Fibroblast of skin of back (primary cell): ENCODE measurements around the gene FAM9C.
"Not testable (repeated sequence)": the region's sequence is repeated elsewhere in the genome, so short reads cannot be mapped to it uniquely, and the experiment has no call there.

ENCODE experiments used
- DNase-seq: peaks from one replicate; pipeline ENCODE4 v3.0.0-alpha.2; 2013

The FAM9C gene

DNA sequence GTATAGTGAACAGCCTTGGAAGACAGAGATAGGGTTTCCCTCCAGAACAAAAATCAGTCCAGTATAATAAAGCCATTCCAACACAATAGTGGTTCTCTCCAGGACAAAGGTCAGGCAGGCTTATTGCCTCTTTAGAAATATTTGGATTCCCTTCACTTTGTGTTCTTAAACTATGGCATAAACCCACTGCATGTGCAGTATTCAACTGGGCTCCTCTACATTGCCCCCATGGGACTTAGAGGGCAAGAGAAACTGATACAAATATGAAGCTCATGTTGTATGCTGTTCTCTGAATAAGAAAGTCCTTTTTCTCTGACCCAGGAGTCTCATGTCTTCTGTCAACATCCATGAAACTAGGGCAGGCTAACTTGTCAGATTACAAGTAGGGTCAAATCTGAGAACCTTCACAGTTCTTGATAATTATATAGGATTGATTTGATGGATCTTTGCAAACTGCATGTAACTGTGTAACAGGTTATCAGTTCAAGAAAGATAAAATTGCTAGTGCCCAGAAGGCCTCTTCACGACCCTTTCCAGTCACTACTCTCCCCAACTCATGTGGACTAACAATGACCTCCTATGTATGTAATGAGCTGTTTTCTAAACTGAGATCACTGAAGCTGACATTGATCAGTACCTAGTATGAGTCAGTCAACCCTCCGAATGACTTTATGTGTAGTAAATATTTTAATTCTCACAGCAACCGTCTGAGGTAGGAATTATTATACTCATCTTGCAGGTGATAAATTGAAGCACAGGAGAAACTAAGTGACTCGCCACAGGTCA is 31.9 kb upstream of the FAM9C start:
- DNase-seq, result no peak

DNA sequence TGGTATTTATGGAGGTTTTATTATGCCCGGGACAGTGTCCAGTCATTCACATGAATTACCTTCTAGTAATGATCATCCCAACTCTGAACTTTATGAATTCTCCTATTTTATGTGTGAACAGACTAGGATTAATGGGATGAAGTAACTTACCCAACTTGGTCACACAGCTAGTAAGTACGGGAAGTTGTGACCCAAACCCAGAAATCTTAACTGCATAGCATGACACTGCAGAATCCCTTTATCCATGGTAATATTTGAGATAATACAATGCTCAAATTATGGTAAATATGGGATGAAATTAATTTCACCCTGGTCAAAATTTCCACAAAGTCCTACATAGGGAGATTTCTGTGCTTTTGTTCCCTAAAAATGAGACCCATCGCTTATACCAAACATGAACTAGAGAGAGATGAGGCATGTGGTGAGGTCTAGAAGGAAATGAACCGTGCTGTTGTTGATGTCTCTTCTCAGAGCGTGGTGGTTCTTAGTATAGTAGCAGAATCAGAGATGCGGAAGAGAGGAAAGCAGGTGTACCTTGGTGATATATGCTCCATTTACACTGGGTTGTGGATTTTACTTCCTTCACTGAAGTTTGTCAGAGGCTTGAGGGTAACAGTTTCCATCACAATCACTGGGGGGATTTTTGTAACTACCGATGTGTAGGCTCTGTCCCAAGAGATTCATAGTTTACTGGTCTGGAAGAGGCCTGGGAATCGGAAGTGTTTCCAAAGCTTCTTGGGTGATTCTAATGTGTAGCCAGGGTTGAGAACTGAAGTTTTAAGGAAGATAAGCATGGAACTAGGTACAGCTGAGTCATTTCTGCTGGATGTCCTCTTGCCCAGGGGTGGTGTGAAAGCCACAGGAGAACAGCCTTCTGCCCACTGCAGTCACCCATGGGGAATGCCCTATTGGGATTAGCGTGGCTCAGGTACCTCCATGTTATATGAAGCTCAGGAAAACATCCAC is 30.2 kb upstream of the FAM9C start:
- no peak for DNase-seq

DNA sequence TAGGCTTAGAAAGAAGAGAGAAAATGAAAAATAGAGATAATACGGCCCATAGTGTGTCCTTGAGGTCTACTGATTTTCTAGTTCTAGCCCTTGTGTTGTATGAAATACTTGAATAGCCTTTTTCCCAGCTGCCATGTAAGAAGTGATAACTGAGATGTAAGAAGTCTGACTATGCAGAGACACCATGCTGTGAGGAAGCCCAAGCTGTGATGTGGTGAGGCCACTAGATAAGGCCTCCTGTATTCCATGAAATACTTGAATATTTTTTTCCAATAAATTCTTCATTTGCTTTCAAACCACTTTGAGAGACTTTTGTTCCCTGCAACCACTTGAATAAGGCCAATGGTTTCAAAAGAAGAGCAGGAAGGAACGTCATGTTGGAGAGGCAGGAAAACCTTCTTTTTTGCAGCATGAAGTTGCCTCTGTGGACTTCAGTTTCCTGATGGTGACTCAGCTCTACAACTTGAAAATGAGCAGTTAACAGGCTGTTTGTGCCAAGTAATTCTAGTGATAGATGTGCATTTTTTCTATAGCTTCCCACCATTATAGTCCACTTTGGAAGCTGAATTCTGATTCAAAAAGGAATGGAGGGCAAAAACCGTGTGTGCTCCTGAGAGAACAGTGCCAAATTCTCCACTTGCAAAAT is 25.5 kb upstream of the FAM9C start:
- peak; percentile 25 for DNase-seq

DNA sequence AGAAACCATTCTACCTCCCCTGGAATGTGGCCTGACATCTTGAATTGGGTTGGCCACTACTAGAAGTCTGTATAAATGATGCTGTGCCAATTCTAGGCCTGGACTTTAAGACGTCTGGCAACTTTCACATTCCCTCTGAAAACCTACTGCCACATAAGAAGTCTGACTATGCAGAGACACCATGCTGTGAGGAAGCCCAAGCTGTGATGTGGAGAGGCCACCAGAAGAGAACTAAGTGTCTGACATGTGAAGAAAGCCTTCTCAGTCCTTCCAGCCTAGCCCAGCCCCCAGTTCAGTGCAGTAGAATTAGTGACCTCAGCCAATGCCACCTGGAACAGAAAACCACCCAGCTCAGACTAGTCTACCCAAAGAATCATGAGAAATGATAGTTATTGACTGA is 24.2 kb upstream of the FAM9C start:
- no peak for DNase-seq

DNA sequence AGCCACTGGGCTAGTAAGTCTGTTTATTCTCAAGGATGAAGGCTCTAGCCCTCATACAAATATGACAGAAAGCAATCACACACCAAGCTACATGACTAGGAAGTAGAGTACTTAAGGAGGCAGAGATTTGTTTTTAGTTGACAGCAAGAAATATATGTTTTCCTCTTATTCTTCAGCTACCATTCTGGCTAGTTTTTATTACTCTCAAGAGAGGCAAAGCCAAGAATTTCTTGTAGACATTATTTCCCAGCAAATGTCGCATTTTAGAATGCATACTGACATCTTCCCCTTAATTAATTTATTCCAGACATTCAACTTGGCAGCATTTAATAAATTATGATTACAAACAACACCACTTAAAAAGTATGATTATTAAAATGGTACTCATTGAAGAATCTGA is 23.4 kb upstream of the FAM9C start:
- no peak for DNase-seq

DNA sequence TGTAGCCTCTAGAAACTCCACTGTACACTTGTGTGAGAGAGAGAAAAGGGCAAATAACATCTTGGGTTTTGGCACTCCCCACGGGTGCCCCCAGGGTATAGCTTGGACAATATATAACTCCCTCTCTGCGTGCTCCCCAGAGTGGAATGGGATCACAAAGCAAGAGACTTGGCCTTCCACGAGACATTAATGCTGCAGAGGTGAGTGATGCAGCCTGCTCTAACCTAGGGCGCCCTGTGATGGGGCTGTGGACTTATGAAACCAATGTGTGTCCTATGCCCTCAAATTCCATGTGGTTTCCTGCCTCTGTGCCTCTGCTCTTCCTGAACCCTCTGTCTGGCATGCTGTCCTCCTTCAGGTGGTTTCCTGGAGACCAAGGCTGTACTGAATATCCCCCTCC is 22.0 kb upstream of the FAM9C start:
- DNase-seq, result no peak

DNA sequence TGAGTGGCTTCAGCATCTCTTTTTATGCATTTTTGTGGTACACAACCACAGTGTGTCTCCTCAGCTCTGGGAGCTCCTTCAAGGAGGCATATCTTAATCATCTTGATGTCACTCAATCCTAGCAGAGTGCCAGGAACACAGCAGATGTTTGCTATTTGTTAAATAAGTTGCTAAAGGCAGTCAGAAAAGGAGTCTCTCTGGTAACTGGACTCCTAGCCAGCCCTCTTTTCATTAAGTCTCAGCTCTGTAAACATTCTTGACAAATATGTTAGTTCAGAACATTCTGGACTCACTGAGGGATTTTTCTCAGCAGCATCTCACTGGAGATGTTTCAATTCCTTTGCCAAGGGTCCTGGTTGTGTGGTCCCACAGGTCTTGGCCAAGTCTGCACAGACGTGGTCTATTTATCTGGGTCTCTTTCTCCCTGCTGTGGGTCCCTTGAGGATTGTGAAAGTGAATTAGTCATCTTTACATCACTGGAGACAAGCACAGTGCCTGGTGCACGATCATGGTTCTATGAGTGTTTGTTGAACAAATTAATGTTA is 20.3 kb upstream of the FAM9C start:
- peak; percentile 64 for DNase-seq

DNA sequence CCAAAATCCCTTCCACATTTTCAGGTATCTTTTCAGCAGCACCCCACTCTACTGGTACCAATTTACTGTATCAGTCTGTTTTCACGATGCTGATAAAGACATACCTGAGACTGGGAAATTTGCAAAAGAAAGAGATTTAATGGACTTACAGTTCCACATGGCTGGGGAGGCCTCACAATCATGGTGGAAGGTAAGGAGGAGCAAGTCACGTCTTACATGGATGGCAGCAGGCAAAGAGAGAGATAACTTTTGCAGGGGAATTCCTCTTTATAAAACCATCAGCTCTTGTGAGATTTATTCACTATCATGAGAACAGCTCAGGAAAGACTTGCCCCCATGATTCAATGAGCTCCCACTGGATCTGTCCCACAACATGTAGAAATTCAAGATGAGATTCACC is 18.7 kb upstream of the FAM9C start:
- DNase-seq, result not testable (repeated sequence)

DNA sequence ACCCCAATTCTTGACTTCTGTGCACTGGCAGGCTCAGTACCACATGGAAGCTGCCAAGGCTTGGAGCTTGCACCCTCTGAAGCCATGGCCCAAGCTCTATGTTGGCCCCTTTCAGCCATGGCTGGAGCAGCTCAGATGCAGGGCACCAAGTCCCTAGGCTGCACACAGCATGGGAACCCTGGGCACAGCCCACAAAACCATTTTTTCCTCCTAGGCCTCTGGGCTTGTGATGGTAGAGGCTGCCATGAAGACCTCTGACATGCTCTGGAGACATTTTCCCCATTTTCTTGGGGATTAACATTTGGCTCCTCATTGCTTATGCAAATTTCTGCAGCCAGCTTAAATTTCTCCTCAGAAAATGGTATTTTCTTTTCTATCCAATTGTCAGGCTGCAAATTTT is 17.9 kb upstream of the FAM9C start:
- not testable (repeated sequence) for DNase-seq

DNA sequence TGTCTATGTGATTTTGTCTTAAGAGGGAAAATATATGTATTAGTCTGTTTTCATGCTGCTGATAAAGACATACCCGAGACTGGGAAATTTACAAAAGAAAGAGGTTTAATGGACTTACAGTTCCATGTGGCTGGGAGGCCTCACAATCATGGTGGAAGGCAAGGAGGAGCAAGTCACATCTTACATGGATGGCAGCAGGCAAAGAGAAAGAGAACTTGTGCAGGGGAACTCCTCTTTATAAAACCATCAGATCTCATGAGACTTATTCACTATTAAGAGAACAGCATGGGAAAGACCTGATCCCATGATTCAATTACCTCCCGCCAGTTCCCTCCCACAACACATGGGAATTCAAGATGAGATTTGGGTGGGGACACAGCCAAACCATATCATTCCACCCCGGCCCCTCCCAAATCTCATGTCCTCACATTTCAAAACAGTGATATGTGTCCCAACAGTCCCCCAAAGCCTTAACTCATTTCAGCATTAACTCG is 16.8 kb upstream of the FAM9C start:
- DNase-seq, result not testable (repeated sequence)

DNA sequence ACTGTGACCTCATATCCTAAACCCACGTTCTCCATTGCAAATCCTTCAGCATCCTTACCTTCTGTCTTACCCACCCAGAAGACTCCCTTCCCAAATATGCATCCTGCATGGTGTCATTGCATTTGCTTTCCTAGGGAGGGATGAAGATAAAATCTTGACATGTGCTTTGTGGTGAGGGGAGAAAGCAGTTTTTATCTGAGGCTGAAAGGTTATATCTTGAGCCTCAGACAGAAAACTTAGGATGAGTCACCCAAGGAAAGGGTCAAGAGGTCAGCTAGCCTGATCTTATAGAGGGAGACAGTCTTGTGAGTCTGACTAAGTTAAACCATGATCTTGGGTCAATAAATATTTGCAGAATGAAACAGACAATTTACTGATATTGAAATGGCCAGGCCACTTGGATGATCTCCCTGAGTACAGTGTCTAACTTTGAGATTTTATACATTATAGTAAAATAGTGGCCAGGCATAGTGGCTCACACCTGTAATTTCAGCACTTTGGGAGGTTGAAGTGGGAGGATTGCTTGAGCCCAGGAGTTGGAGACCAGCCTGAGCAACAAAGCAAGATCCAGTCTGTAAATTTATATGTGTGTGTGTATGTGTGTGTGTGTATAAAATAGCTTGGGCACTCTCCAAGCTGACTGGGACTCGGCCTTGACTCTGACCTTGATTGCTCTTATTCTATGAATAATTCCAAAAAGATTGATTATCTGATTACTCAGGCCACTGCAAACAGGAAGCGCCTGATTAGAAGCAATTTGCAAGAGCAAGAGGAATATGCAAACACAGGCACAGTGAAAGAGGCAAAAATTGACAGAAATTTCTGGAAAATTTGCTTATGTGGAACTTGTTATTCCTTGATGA is 15.4 kb upstream of the FAM9C start:
- peak; percentile 52 for DNase-seq

DNA sequence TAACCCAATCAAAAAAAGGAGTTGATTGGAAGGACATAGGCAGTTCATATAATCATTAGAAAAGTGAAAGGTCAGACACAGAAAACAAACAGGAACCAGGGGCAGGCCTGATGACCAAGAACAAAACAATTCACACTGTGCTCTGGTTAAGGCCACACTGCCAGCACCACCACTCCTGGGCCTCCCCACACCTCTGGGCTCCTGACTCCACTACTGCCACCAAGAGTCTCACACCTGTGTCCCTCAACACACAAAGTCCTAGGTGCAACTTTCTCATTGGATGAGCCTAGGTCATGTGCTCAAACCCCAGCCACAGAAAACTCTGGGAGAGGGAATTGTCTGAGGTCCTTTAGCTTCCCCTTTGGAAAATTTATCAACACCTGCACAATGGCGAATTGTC is 11.1 kb upstream of the FAM9C start:
- no peak for DNase-seq

DNA sequence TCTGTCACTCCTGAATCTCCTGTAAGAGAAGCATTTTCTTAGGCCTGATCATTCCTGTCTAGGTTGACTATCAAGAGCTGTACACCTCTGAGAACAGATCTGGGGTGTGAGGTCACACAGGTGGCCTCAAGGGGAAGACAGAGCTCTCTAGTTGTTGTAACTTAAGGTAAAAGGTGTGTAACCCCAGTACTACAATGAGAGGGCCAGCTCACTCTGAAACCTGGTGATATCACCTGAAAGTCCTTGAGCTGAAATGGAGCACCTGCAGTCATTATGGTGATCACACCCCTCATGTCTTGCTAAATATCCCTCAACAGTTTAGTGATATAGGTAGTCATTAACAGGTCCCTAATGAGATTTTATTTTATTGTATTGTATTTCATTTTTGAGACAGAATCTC is 8.8 kb upstream of the FAM9C start:
- DNase-seq, result no peak

DNA sequence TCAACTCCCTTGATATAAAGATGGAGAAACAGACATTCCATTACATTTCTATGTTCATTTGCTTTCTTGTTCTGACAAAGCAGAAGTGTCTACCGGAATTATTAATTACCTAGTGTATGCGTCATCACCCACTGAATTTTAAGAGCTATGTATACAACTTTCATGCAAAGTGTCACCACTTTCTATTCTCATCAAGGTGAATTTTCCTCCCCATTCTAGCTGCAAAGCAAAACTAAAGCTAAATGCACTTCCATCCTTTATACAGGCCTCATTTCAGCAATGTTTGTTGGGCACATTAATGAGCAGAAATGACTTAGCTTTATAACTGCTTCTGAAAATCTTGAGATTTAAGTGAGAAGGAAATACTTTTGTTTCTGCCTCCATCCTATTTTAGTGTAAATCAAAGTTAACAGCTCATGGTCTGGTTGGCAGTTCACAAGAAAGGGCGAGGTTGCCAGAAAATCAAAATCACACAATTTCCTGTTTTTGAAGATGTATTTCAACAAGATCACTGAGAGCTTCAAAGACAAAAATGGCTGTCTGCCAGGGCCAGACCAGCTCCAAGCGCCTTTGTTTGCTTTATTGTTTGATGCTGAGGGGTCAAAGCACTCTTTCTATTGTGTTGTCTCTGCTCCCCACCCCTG is 7.2 kb upstream of the FAM9C start:
- no peak for DNase-seq

DNA sequence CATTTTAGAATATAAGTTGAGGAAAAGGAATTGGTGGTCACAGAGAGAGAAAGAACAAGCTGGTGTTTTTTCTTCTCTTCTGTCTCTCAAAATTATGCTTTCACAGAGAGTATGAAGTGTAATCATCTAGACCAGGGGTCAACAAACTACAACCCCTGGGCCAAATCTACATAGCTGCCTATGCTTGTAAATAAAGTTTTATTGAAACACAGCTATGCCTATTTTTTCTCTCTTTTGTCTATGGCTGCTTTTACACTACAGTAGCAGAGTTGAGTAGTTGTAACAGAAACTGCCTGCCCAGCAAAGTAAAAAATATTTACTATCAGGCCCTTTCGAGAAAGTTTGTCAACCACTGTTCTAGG is 6.7 kb upstream of the FAM9C start:
- DNase-seq, result no peak

DNA sequence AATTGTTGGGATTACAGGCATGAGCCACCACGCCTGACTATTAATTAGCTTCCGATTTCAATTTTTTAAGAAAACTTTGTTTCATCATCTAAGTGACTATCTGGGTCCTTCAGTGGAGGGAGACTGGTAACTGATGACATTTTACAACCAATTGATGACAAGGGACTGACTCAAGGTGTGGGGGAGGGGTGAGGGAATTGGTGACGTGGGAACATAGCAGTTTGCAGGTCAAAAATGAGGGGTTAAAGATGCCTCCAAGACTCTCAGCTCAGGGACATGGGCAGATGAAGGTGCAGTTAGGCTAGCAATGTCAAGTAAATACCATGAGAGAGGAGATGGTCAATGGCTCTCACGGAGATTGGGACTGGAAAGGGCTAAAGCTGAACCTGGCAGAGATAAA is 5.7 kb upstream of the FAM9C start:
- no peak for DNase-seq

DNA sequence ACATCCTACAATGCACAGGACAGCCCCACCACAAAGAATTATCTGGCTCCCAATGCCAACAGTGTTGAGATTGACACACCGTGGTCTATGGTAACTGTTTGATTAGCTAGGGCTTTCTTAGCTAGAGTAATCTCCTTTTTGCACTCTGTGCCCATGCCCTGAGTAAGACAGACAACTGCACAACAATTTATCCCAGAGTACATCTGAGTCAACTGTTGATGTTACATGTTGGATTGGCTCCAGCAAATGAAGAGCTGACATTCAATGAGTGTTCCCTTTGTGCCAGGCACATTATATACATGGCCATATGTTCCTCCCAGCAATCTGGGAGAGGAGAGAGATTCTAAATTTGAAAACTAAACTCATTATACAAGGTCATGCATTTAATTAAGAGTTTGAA is 3.9 kb upstream of the FAM9C start:
- DNase-seq, result peak; percentile 48

DNA sequence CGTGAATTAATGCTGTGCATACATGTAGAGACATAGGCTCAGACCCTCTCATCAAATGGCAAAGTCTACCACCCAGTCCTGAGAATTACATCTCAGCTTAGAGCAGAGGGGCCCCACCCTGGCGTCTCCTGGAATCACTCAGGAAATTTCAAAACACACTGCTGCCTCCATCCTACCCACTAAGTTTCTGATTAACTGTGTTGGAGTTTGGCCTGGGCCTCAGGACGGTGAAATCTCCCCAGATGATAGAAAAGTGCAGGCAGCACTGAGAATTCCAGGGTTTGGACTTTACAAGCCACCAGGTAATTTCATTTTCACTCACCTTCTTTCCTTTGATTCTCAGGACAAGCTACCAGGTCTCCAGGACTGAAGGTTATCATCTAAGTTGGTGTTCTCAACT is 3.3 kb upstream of the FAM9C start:
- DNase-seq, result no peak

DNA sequence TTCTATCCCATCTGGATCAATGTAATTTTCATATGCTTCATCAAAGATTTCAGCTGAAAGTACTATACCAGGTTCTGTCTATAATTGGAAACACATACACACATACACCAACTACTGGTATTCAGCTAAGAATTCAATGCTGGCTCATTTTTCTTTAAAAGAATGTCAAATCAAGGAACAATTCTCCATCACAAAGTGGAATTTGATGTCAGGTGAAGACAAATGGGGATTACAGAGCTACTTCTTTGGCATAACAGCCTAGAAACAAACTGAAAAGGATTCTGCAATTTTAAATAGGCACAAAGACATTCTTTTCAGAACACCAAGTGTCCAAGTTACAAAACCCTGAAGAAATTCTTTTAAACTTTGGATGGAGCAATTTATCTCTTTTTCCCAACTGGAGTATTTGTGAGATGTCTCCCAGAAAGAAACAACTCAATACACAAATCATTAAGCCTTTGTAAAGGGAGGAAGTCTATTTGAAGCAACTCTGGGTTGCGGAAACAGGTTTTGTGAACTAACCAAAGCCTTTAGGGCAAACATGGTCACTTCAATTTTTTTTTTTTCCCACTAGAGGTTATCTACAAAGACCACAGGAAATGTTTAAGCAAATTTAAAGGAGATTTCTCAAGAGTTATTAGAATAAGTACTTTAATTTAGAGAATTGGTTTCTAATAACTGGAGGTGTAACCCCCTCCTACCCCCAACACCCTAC is 1.9 kb upstream of the FAM9C start:
- no peak for DNase-seq

DNA sequence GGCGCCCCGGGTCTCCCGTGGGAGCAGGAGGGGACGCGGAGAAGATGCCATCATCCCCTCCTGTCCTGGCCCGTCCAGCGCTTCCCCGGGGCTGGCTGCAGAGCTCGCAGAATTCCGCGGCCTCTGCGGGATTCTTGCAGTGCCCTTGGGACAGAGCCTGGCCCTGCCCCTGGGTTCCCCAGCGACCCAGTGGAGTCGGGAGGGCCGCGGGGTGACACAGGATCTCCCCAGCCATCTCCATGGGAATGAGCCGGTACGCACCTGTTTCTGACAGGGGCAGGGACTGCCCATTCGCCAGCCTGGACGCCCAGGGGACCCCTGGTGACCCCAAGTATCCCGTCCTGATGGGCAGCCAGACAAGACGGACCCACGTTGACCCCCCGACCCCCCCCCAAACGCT is 482 bp downstream of the FAM9C start:
- no peak for DNase-seq

DNA sequence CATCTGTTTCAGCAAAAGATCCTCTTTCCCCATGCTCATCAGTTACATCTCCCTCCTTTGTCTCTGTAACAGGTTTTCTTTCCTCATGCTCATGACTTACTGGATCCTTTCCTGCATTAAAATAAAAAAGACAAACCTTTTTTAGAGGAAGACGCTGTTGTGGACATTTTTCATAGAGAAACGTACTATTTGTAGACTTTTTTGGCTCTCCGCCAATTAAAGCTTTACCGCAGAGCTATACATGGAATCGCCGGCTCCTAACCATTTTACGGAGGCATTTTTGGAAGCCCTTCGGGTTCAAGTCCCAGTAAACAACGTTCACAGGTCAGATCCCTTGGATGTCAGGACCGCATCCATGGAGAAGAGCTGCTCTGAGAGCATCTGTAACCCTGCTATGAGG is 1.3 kb downstream of the FAM9C start:
- no peak for DNase-seq
